PC-3 (cell line): Measurements from ENCODE around the gene CLASP1. TPM values are rescaled to one million over a fixed set of nuclear protein-coding genes. Genes with fewer than 3 reads are reported as not detected.

Source experiments
- ATAC-seq: fragments of 200-7000 bp; cut with Tn5 transposase; 2 replicates; pipeline ENCODE4 v1.9.1; 2020; ENCODE audit warnings: mild to moderate bottlenecking, moderate library complexity
- BruUV-seq: library from RNA; stranded (reverse); fragments of 400-500 nt; replicated peaks from 2 replicates; lab custom pipeline; 2021; lab: Mats Ljungman, UMichigan
- CTCF ChIA-PET: fragments of 300-600 bp; sonication (Branson Sonifier 250); formaldehyde crosslinking; loops from one replicate; lab custom pipeline; 2022; ENCODE audit warnings: antibody characterized with exemption; lab: Charles Lee
- POLR2A ChIA-PET: fragments of 300-600 bp; sonication (Branson Sonifier 250); formaldehyde crosslinking; loops from one replicate; lab custom pipeline; 2022; ENCODE audit warnings: antibody characterized with exemption; ENCODE audit not compliant: unreplicated experiment; lab: Charles Lee
- DNase-seq: peaks from one replicate; pipeline ENCODE4 v3.0.0-alpha.2; 2015
- H2AFZ ChIP-seq: fragments of 300-600 bp; sonication (generic); 2 replicates; pipeline ENCODE4 v1.6.0; 2016; ENCODE audit warnings: antibody characterized with exemption, low read length
- H3F3A ChIP-seq: fragments of 300-600 bp; sonication (generic); one replicate; pipeline ENCODE4 v1.6.0; 2017; ENCODE audit warnings: antibody characterized with exemption, low read length, control low read depth, mild to moderate bottlenecking; ENCODE audit not compliant: unreplicated experiment
- H3K27ac ChIP-seq: fragments of 300-600 bp; sonication (generic); 2 replicates; pipeline ENCODE4 v1.5.1; 2016; ENCODE audit warnings: mild to moderate bottlenecking, low read length
- H3K27me3 ChIP-seq: fragments of 300-600 bp; sonication (generic); 2 replicates; pipeline ENCODE4 v1.6.1; 2016; ENCODE audit warnings: low read length, mixed read lengths
- H3K36me3 ChIP-seq: fragments of 300-600 bp; sonication (generic); 2 replicates; pipeline ENCODE4 v1.6.1; 2016; ENCODE audit warnings: low read depth, mixed run types, low read length, mixed read lengths
- H3K4me1 ChIP-seq: fragments of 300-600 bp; sonication (generic); 2 replicates; pipeline ENCODE4 v1.5.1; 2016; ENCODE audit warnings: low read length; ENCODE audit not compliant: insufficient read depth
- H3K4me2 ChIP-seq: fragments of 300-600 bp; sonication (generic); 2 replicates; pipeline ENCODE4 v1.6.0; 2016; ENCODE audit warnings: low read length
- H3K4me3 ChIP-seq: fragments of 300-600 bp; sonication (generic); 2 replicates; pipeline ENCODE4 v1.5.1; 2016; ENCODE audit warnings: mild to moderate bottlenecking, low read length, mixed read lengths
- H3K79me2 ChIP-seq: fragments of 300-600 bp; sonication (generic); 2 replicates; pipeline ENCODE4 v1.6.1; 2017; ENCODE audit warnings: low read length, mixed read lengths
- H3K9ac ChIP-seq: fragments of 300-600 bp; sonication (generic); 2 replicates; pipeline ENCODE4 v1.6.0; 2016; ENCODE audit warnings: mild to moderate bottlenecking, low read length
- H3K9me2 ChIP-seq: fragments of 300-600 bp; sonication (generic); replicated peaks from 2 replicates; pipeline ENCODE4 v1.6.1; 2016; ENCODE audit warnings: mixed run types, low read length, mixed read lengths
- H3K9me3 ChIP-seq: fragments of 300-600 bp; sonication (generic); 2 replicates; pipeline ENCODE4 v1.6.1; 2016; ENCODE audit warnings: low read length, mixed read lengths
- H4K20me1 ChIP-seq: fragments of 300-600 bp; sonication (generic); 2 replicates; pipeline ENCODE4 v1.6.1; 2016; ENCODE audit warnings: low read length, mixed read lengths
- EZH2 ChIP-seq: fragments of 300-600 bp; sonication (generic); IDR thresholded peaks from one replicate; pipeline ENCODE4 v1.6.1; 2017; ENCODE audit warnings: antibody characterized with exemption, mild to moderate bottlenecking, low read length; ENCODE audit not compliant: unreplicated experiment
- EZH2phosphoT487 ChIP-seq: fragments of 300-600 bp; sonication (generic); IDR thresholded peaks from 2 replicates; pipeline ENCODE4 v1.6.1; 2018; ENCODE audit warnings: mild to moderate bottlenecking, antibody characterized with exemption, low read length, borderline replicate concordance
- intact Hi-C: fragments of 100-400 bp; cut with micrococcal nuclease; formaldehyde crosslinking; loops from 2 replicates; pipeline ENCODE4 v1.9.0; 2023
- total RNA-seq: library from RNA; depleted of rRNA; stranded (reverse); fragments of >200 nt; gene quantifications from 2 replicates; pipeline ENCODE4 v1.2.3, GENCODE V29; 2014
- TF ChIP-seq, protein P1 (sequence below): fragments of 300-600 bp; sonication (generic); conservative IDR thresholded peaks from 2 replicates; pipeline ENCODE4 v1.5.1; 2017; ENCODE audit warnings: antibody characterized with exemption, low read depth, mild to moderate bottlenecking, low read length

CLASP1 gene
- total RNA-seq, 1 experiment from 2014 or later = 24.3 TPM

DNA sequence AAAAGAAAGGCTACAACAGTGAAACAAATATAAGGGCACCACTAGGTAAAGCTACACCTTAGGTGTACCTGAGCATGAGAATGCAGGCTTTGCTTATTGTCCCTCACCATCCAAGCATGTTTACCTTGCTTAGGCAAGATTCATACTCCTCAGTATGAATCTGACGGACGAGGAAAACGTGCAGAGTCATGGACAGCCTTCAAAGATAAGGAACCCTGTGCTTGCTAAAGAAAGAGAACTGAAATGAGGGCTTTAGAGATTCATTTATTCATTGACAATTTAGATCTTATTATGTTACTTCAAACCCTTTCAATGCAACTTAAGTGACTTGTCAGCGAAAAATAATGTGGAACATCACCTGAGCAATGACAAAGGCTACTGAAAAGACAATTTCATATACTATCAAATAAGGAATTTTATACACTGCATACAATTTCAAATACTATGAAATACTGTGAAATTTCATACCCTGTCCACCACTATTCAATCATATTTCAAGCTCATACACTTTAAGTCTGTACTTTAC, 21.7 kb downstream of the CLASP1 start:
- TF ChIP-seq, protein P1, sequence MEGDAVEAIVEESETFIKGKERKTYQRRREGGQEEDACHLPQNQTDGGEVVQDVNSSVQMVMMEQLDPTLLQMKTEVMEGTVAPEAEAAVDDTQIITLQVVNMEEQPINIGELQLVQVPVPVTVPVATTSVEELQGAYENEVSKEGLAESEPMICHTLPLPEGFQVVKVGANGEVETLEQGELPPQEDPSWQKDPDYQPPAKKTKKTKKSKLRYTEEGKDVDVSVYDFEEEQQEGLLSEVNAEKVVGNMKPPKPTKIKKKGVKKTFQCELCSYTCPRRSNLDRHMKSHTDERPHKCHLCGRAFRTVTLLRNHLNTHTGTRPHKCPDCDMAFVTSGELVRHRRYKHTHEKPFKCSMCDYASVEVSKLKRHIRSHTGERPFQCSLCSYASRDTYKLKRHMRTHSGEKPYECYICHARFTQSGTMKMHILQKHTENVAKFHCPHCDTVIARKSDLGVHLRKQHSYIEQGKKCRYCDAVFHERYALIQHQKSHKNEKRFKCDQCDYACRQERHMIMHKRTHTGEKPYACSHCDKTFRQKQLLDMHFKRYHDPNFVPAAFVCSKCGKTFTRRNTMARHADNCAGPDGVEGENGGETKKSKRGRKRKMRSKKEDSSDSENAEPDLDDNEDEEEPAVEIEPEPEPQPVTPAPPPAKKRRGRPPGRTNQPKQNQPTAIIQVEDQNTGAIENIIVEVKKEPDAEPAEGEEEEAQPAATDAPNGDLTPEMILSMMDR = no peak
- no peak for TF ChIP-seq EZH2
- TF ChIP-seq EZH2phosphoT487 = no peak
- no peaks in the 10 kb centered on the region for H3K4me1 ChIP-seq
- DNase-seq = no peak
- H3K27ac ChIP-seq = no peak overlapping the region
- no peaks in the 10 kb centered on the region for H3K9me2 ChIP-seq
- no peaks in the 10 kb centered on the region for H3F3A ChIP-seq
- H3K4me3 ChIP-seq = no peak overlapping the region
- no peak for ATAC-seq
- POLR2A ChIA-PET = no interaction called here
- peaks cover 81% of the 10 kb centered on the region for H3K79me2 ChIP-seq
- BruUV-seq = no TSS peak
- no peak overlapping the region for H3K9ac ChIP-seq
- H3K9me3 ChIP-seq = no peaks in the 10 kb centered on the region
- no peak overlapping the region for H2AFZ ChIP-seq
- CTCF ChIA-PET = no interaction called here
- no peaks in the 10 kb centered on the region for H3K27me3 ChIP-seq
- H4K20me1 ChIP-seq = no peaks in the 10 kb centered on the region
- no peak overlapping the region for H3K4me2 ChIP-seq
- intact Hi-C loops = no loop called here
- H3K36me3 ChIP-seq = no peaks in the 10 kb centered on the region

DNA sequence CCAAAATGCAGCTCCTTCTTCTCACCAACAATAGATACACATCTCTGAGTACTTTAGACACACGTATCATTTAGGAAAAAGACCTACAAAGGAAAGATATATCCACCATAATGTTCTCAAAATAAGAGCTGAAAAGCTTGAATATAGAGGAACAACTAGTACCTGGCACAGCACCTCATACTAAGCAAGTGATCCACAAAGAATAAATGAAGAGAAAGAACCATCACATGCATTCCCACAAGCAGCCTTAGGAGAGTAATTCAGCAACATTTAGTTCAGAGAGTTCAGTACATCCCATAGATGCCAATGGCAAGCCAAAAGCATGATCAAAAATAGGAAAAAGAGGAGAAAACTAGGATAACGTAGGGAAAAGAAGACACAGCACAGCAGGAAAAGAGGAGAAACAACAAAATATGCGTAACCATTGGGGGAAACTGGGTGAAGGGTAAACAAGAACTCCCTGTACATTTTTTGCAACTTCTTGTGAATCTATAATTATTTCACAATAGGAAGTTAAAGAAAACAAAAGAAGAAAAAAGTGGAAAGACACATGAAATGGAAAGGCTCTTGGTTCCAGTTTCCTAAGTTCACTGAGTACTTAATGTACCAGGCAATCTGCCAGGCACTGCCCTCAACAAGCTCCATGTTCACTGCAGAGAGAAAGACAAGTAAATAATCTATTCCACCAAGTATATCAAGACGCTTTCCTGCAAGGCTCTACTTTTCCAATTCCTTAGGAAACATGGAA, 22.3 kb downstream of the CLASP1 start:
- no TSS peak for BruUV-seq
- Histone ChIP-seq H3K27ac (no peak overlapping the region), H2AFZ (no peak overlapping the region), H4K20me1 (no peaks in the 10 kb centered on the region), H3K79me2 (peaks cover 75% of the 10 kb centered on the region), H3K36me3 (no peaks in the 10 kb centered on the region), H3K9me3 (no peaks in the 10 kb centered on the region), H3K4me2 (no peak overlapping the region), H3K4me1 (no peaks in the 10 kb centered on the region), H3K27me3 (no peaks in the 10 kb centered on the region), H3K9ac (no peak overlapping the region), H3K9me2 (no peaks in the 10 kb centered on the region), H3F3A (no peaks in the 10 kb centered on the region), H3K4me3 (no peak overlapping the region)
- POLR2A ChIA-PET = no interaction called here
- DNase-seq (no peak), ATAC-seq (no peak)
- no peak for TF ChIP-seq EZH2
- TF ChIP-seq, protein P1 = no peak
- TF ChIP-seq EZH2phosphoT487 = no peak
- intact Hi-C loops = no loop called here
- CTCF ChIA-PET = no interaction called here

DNA sequence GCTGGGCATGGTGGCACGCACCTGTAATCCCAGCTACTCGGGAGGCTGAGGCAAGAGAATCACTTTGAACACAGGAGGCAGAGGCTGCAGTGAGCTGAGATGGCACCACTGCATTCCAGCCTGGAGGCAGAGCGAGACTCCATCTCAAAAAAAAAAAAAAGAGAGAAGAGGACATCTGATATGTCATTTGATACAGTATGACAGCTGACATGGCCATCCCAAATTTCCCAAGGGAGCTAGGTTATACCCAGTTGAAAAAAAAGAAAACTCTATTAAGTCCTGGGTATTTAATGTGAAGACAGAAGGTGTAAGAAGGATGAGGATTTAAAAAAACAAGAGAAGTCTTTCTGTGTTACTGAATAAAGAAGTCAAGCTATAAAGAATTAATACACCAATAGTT, 23.3 kb downstream of the CLASP1 start:
- H3K9me2 ChIP-seq = no peaks in the 10 kb centered on the region
- H3K9me3 ChIP-seq = no peaks in the 10 kb centered on the region
- H3K27ac ChIP-seq = no peak overlapping the region
- no peaks in the 10 kb centered on the region for H3F3A ChIP-seq
- H3K4me2 ChIP-seq = no peak overlapping the region
- no peaks in the 10 kb centered on the region for H3K27me3 ChIP-seq
- peaks cover 68% of the 10 kb centered on the region for H3K79me2 ChIP-seq
- POLR2A ChIA-PET = no interaction called here
- CTCF ChIA-PET = no interaction called here
- no peaks in the 10 kb centered on the region for H3K36me3 ChIP-seq
- intact Hi-C loops = no loop called here
- BruUV-seq = no TSS peak
- no peak overlapping the region for H2AFZ ChIP-seq
- no peaks in the 10 kb centered on the region for H3K4me1 ChIP-seq
- no peaks in the 10 kb centered on the region for H4K20me1 ChIP-seq
- DNase-seq (no peak), ATAC-seq (no peak)
- no peak overlapping the region for H3K4me3 ChIP-seq
- TF ChIP-seq EZH2 = no peak
- H3K9ac ChIP-seq = no peak overlapping the region
